Panc1 (cell line): ENCODE measurements around the gene ASTN2. TPM values are rescaled to one million over a fixed set of nuclear protein-coding genes. Genes with fewer than 3 reads are reported as not detected.

Experiments used
- ATAC-seq: fragments of 200-7000 bp; cut with Tn5 transposase; 2 replicates; pipeline ENCODE4 v1.9.1; 2020; ENCODE audit warnings: mild to moderate bottlenecking, moderate library complexity
- BruUV-seq: library from RNA; stranded (reverse); fragments of 400-500 nt; replicated peaks from 2 replicates; lab custom pipeline; 2021; lab: Mats Ljungman, UMichigan
- CTCF ChIA-PET: fragments of 300-600 bp; sonication (Branson Sonifier 250); formaldehyde crosslinking; loops from one replicate; lab custom pipeline; 2022; ENCODE audit warnings: antibody characterized with exemption; lab: Charles Lee
- POLR2A ChIA-PET: fragments of 300-600 bp; sonication (Branson Sonifier 250); formaldehyde crosslinking; loops from one replicate; lab custom pipeline; 2022; ENCODE audit warnings: antibody characterized with exemption; lab: Charles Lee
- DNase-seq: peaks from one replicate; pipeline ENCODE4 v3.0.0-alpha.2; 2010; ENCODE audit warnings: low read depth, low spot score
- H3K27ac ChIP-seq: 2 replicates; pipeline ENCODE4 v1.5.1; 2011; ENCODE audit warnings: mild to moderate bottlenecking, low read length, inconsistent platforms
- H3K27me3 ChIP-seq: fragments of 200-500 bp; sonication (Bioruptor generic); 2 replicates; pipeline ENCODE4 v1.6.0; 2014; ENCODE audit warnings: low read length, inconsistent platforms; ENCODE audit not compliant: control insufficient read depth, insufficient read depth
- H3K36me3 ChIP-seq: fragments of 200-500 bp; sonication (Bioruptor generic); 2 replicates; pipeline ENCODE4 v1.5.1; 2014; ENCODE audit warnings: inconsistent platforms, mild to moderate bottlenecking, low read length, moderate library complexity; ENCODE audit not compliant: control insufficient read depth, insufficient read depth
- H3K4me1 ChIP-seq: 2 replicates; pipeline ENCODE4 v1.5.1; 2011; ENCODE audit warnings: inconsistent platforms, mild to moderate bottlenecking, low read length, moderate library complexity; ENCODE audit not compliant: control insufficient read depth, insufficient read depth
- H3K4me3 ChIP-seq, 2 experiments: 2 replicates each; pipeline ENCODE4 v1.5.1; 2011 to 2012; ENCODE audit warnings: low read depth in 2 of 2, low read length in 2 of 2, mild to moderate bottlenecking in 2 of 2, inconsistent platforms in 1 of 2, moderate library complexity in 1 of 2
- H3K9me3 ChIP-seq: fragments of 200-500 bp; sonication (Bioruptor generic); 2 replicates; pipeline ENCODE4 v1.5.1; 2014; ENCODE audit warnings: low read depth, mild to moderate bottlenecking, inconsistent platforms, low read length, moderate library complexity; ENCODE audit not compliant: control insufficient read depth, insufficient read depth
- CTCF ChIP-seq: fragments of 450-650 bp; IDR thresholded peaks from 2 replicates; pipeline ENCODE4 v1.5.1; 2017; ENCODE audit warnings: mild to moderate bottlenecking
- POLR2AphosphoS5 ChIP-seq: IDR thresholded peaks from 2 replicates; pipeline ENCODE4 v1.6.1; 2012; ENCODE audit warnings: mild to moderate bottlenecking, low read depth, low read length, moderate library complexity
- REST ChIP-seq, 2 experiments: IDR thresholded peaks; 2 replicates each; pipeline ENCODE4 v1.6.1; 2011 to 2012; ENCODE audit warnings: low read depth in 2 of 2, control low read depth in 1 of 2, low read length in 1 of 2, mild to moderate bottlenecking in 1 of 2, moderate library complexity in 1 of 2; ENCODE audit not compliant: insufficient read depth in 1 of 2
- SIN3A ChIP-seq: IDR thresholded peaks from 2 replicates; pipeline ENCODE4 v1.6.1; 2012; ENCODE audit warnings: low read depth, mild to moderate bottlenecking, low read length, moderate library complexity, borderline replicate concordance; ENCODE audit not compliant: insufficient read depth
- TCF7L2 ChIP-seq: IDR thresholded peaks from 2 replicates; pipeline ENCODE4 v1.6.1; 2011; ENCODE audit warnings: mild to moderate bottlenecking, low read depth, low read length, inconsistent platforms
- in situ Hi-C: cut with HindIII; loops from 2 replicates; pipeline ENCODE4 v1.10.0; 2016; ENCODE audit warnings: low sequenced_read_pairs, low pct_unique_long_range_greater_than_20kb
- intact Hi-C: fragments of 100-400 bp; cut with micrococcal nuclease; formaldehyde crosslinking; loops from one replicate; pipeline ENCODE4 v1.10.0; 2022; ENCODE audit not compliant: unreplicated experiment
- total RNA-seq: library from RNA; stranded (reverse); gene quantifications from one replicate; pipeline ENCODE4 v1.2.1, GENCODE V29; 2021; ENCODE audit not compliant: unreplicated experiment

ASTN2 gene
- total RNA-seq, 1 experiment from 2014 or later: 3.9 TPM

- no peak for TF ChIP-seq SIN3A
- TF ChIP-seq REST (IDR thresholded peaks at IDR 0.05; ENCODE audit: insufficient read depth in 1 of 2, low read depth in 2 of 2, low read length in 1 of 2): no peak
- POLR2A ChIA-PET: no interaction called here
- CTCF ChIA-PET: no interaction called here
- no peaks in the 10 kb centered on the region for H3K36me3 ChIP-seq
- BruUV-seq: no TSS peak
- DNase-seq: no peak
- ATAC-seq: no peak
- H3K4me3 ChIP-seq: no peak overlapping the region
- no peak overlapping the region for H3K27ac ChIP-seq
- H3K27me3 ChIP-seq: no peaks in the 10 kb centered on the region
- no peaks in the 10 kb centered on the region for H3K9me3 ChIP-seq
- H3K4me1 ChIP-seq: no peaks in the 10 kb centered on the region
- intact Hi-C loops (no loop called here), in situ Hi-C loops (no loop called here)
Observed at GRCh38 chr9:117286245-117286644, 128.6 kb downstream of the ASTN2 start.

- no TSS peak for BruUV-seq
- no peaks in the 10 kb centered on the region for H3K4me1 ChIP-seq
- no peak overlapping the region for H3K27ac ChIP-seq
- POLR2A ChIA-PET: no interaction called here
- no peak overlapping the region for H3K4me3 ChIP-seq
- intact Hi-C loops (no loop called here), in situ Hi-C loops (no loop called here)
- no peaks in the 10 kb centered on the region for H3K9me3 ChIP-seq
- DNase-seq (no peak), ATAC-seq (no peak)
- CTCF ChIA-PET: no interaction called here
- no peaks in the 10 kb centered on the region for H3K36me3 ChIP-seq
- H3K27me3 ChIP-seq: no peaks in the 10 kb centered on the region
- TF ChIP-seq REST (IDR thresholded peaks at IDR 0.05; ENCODE audit: insufficient read depth in 1 of 2, low read depth in 2 of 2, low read length in 1 of 2) (no peak), TCF7L2 (no peak), SIN3A (no peak), CTCF (no peak), POLR2AphosphoS5 (no peak)
Observed at GRCh38 chr9:117284414-117284813, 130.4 kb downstream of the ASTN2 start.
